Fibroblast of lung (primary cell): ENCODE results near the gene NECTIN4.

Experiments
- CTCF ChIP-seq, 2 donors: IDR thresholded peaks in 1 of 2; conservative IDR thresholded peaks in 1 of 2; 1 replicate in 1 of 2; 2 replicates in 1 of 2; pipeline ENCODE4 v1.5.1; 2011 to 2012; ENCODE audit warnings: low read length in 2 of 2, control low read depth in 1 of 2, inconsistent platforms in 1 of 2, low read depth in 1 of 2, mild to moderate bottlenecking in 1 of 2
- EZH2 ChIP-seq: IDR thresholded peaks from 2 replicates; pipeline ENCODE4 v1.5.1; 2012; ENCODE audit warnings: low read length, control low read depth, mild to moderate bottlenecking; ENCODE audit errors: missing control alignments

GRCh38 chr1:161089938-161090337, 580 bp upstream of the NECTIN4 start:
- no peak for TF ChIP-seq CTCF (conservative IDR thresholded peaks at IDR 0.05 in 1 of 2, IDR thresholded peaks at IDR 0.05 in 1 of 2; ENCODE audit: low read depth in 1 of 2, low read length in 2 of 2)
- TF ChIP-seq EZH2, result no peak
